ENCODE measurements around the gene NDRG2.

Gene NDRG2

GRCh38 chr14:21033133-21033698, 8.4 kb upstream of the NDRG2 start:
- no peak for DNase-seq (ENCODE audit: low read depth in 3 of 3)

- DNase-seq (ENCODE audit: low read depth in 3 of 3) = no peak
Measured at GRCh38 chr14:21032326-21033132, 7.7 kb upstream of the NDRG2 start.

- no peak for DNase-seq (ENCODE audit: low read depth in 3 of 3)
Measured at GRCh38 chr14:21030531-21030930, 5.7 kb upstream of the NDRG2 start.

GRCh38 chr14:21029917-21030316, 5.1 kb upstream of the NDRG2 start, which contains the start of gene TPPP2:
Gene TPPP2 (plus strand): TSS chr14:21030217. CDS start chr14:21030582, 365 bp downstream.
- DNase-seq (ENCODE audit: low read depth in 3 of 3) = no peak

GRCh38 chr14:21026988-21027315, 2.1 kb upstream of the NDRG2 start:
- DNase-seq (ENCODE audit: low read depth in 3 of 3) = no peak

- no peak for DNase-seq (ENCODE audit: low read depth in 3 of 3)
Measured at GRCh38 chr14:21026274-21026987, 1.6 kb upstream of the NDRG2 start.

- no peak for DNase-seq (ENCODE audit: low read depth in 3 of 3)
Measured at GRCh38 chr14:21025371-21026273, 761 bp upstream of the NDRG2 start.

- no peak for DNase-seq (ENCODE audit: low read depth in 3 of 3)
Measured at GRCh38 chr14:21023817-21024584, 860 bp downstream of the NDRG2 start.

- DNase-seq (ENCODE audit: low read depth in 3 of 3) = no peak
Measured at GRCh38 chr14:21023174-21023573, 1.7 kb downstream of the NDRG2 start.

- no peak for DNase-seq (ENCODE audit: low read depth in 3 of 3)
Measured at GRCh38 chr14:21022686-21023085, 2.2 kb downstream of the NDRG2 start.

- DNase-seq (ENCODE audit: low read depth in 3 of 3) = no peak
Measured at GRCh38 chr14:21020977-21021545, 3.8 kb downstream of the NDRG2 start.

GRCh38 chr14:21019366-21019765, 5.5 kb downstream of the NDRG2 start:
- no peak for DNase-seq (ENCODE audit: low read depth in 3 of 3)

GRCh38 chr14:21018781-21019180, 6.1 kb downstream of the NDRG2 start:
- DNase-seq (ENCODE audit: low read depth in 3 of 3) = no peak

GRCh38 chr14:21018286-21018685, 6.6 kb downstream of the NDRG2 start:
- no peak for DNase-seq (ENCODE audit: low read depth in 3 of 3)

- no peak for DNase-seq (ENCODE audit: low read depth in 3 of 3)
Measured at GRCh38 chr14:21017528-21018245, 7.2 kb downstream of the NDRG2 start.

GRCh38 chr14:21016413-21017190, 8.3 kb downstream of the NDRG2 start:
- no peak for DNase-seq (ENCODE audit: low read depth in 3 of 3)

- no peak for DNase-seq (ENCODE audit: low read depth in 3 of 3)
Measured at GRCh38 chr14:21015312-21015711, 9.5 kb downstream of the NDRG2 start.

GRCh38 chr14:21014761-21015190, 10.1 kb downstream of the NDRG2 start:
- DNase-seq (ENCODE audit: low read depth in 3 of 3) = peak; percentile 65 to 80 (median 77)

- no peak for DNase-seq (ENCODE audit: low read depth in 3 of 3)
Measured at GRCh38 chr14:21011136-21011535, 13.7 kb downstream of the NDRG2 start.
